H1 (cell line): ENCODE results near the gene CHMP4B. TPM values are rescaled to one million over a fixed set of nuclear protein-coding genes. Genes with fewer than 3 reads are reported as not detected.

ENCODE experiments used
- CTCF ChIA-PET: fragments of 300-600 bp; sonication (Branson Sonifier 250); formaldehyde crosslinking; loops from one replicate; lab custom pipeline; 2021; ENCODE audit not compliant: partially characterized antibody; lab: Charles Lee
- POLR2A ChIA-PET: fragments of 300-600 bp; sonication (Branson Sonifier 250); formaldehyde crosslinking; loops from one replicate; lab custom pipeline; 2021; ENCODE audit warnings: inconsistent platforms; ENCODE audit not compliant: partially characterized antibody; lab: Charles Lee
- DNase-seq, 2 experiments: peaks; one replicate each; pipeline versions ENCODE4 v3.0.0 to v3.0.0-alpha.2; 2010 to 2022; ENCODE audit warnings: low spot score in 2 of 2, low read depth in 1 of 2, mixed read lengths in 1 of 2
- FAIRE-seq: peaks from 2 replicates; lab custom pipeline; 2011; peaks lifted over from hg19 to GRCh38; lab: Jason Lieb, UNC
- H2AFZ ChIP-seq: 2 replicates; pipeline ENCODE4 v1.8.1; 2012; ENCODE audit warnings: low read length, inconsistent platforms
- H2AK5ac ChIP-seq: 2 replicates; pipeline ENCODE4 v1.6.1; 2013; ENCODE audit warnings: low read depth, low read length
- H2BK120ac ChIP-seq: replicated peaks from 2 replicates; pipeline ENCODE3; 2013; ENCODE audit warnings: low read depth, low read length, inconsistent platforms
- H2BK12ac ChIP-seq: 2 replicates; pipeline ENCODE4 v1.6.1; 2013; ENCODE audit warnings: low read depth, low read length
- H2BK15ac ChIP-seq: 2 replicates; pipeline ENCODE4 v1.6.1; 2013; ENCODE audit warnings: low read length
- H2BK20ac ChIP-seq: 2 replicates; pipeline ENCODE4 v1.6.1; 2013; ENCODE audit warnings: low read length
- H2BK5ac ChIP-seq: 2 replicates; pipeline ENCODE4 v1.6.1; 2013; ENCODE audit warnings: low read depth, low read length
- H3K14ac ChIP-seq: 2 replicates; pipeline ENCODE4 v1.6.1; 2013; ENCODE audit warnings: inconsistent platforms; ENCODE audit not compliant: insufficient read length
- H3K18ac ChIP-seq: 2 replicates; pipeline ENCODE4 v1.6.1; 2013; ENCODE audit warnings: low read length; ENCODE audit errors: extremely low read depth
- H3K23ac ChIP-seq: 2 replicates; pipeline ENCODE4 v1.6.1; 2013; ENCODE audit warnings: inconsistent platforms; ENCODE audit not compliant: insufficient read length
- H3K23me2 ChIP-seq: 2 replicates; pipeline ENCODE4 v1.6.1; 2013; ENCODE audit warnings: low read depth, low read length
- H3K27ac ChIP-seq: 2 replicates; pipeline ENCODE4 v1.6.1; 2011; ENCODE audit warnings: low read depth, low read length, inconsistent platforms
- H3K27me3 ChIP-seq, 4 experiments: replicated peaks in 1 of 4; 1 replicate in 1 of 4; 2 replicates in 3 of 4; pipeline versions ENCODE4 v1.6.1 to v1.8.1; 2011 to 2013; ENCODE audit warnings: low read length in 3 of 4, mild to moderate bottlenecking in 3 of 4, inconsistent platforms in 2 of 4, mixed read lengths in 2 of 4, moderate library complexity in 1 of 4; ENCODE audit not compliant: control insufficient read depth in 3 of 4, insufficient read depth in 3 of 4; ENCODE audit errors: extremely low read depth in 1 of 4
- H3K36me3 ChIP-seq, 4 experiments: 2 replicates each; pipeline versions ENCODE4 v1.6.1 to v1.8.1; 2011 to 2013; ENCODE audit warnings: mild to moderate bottlenecking in 4 of 4, low read length in 3 of 4, moderate library complexity in 2 of 4, control low read depth in 1 of 4, inconsistent platforms in 1 of 4; ENCODE audit not compliant: insufficient read depth in 4 of 4, control insufficient read depth in 2 of 4
- H3K4ac ChIP-seq: replicated peaks from 2 replicates; pipeline ENCODE3; 2013; ENCODE audit warnings: low read length, low read depth, mixed read lengths, inconsistent platforms; ENCODE audit not compliant: insufficient read length
- H3K4me1 ChIP-seq, 4 experiments: replicated peaks in 1 of 4; 1 replicate in 1 of 4; 2 replicates in 3 of 4; pipeline versions ENCODE4 v1.6.1 to v1.8.1; 2011 to 2013; ENCODE audit warnings: low read length in 3 of 4, inconsistent platforms in 2 of 4, mixed read lengths in 1 of 4; ENCODE audit not compliant: insufficient read depth in 4 of 4, control insufficient read depth in 3 of 4
- H3K4me2 ChIP-seq, 2 experiments: 2 replicates each; pipeline versions ENCODE4 v1.6.1 to v1.8.1; 2011 to 2013; ENCODE audit warnings: low read depth in 2 of 2, low read length in 2 of 2, control low read depth in 1 of 2, inconsistent platforms in 1 of 2, mild to moderate bottlenecking in 1 of 2; ENCODE audit not compliant: insufficient read depth in 1 of 2
- H3K4me3 ChIP-seq, 4 experiments: fragments of 200-600, 300-600 bp in 1 of 4; sonication (generic), shearing (Covaris generic), sonication (Bioruptor Twin) in 1 of 4; 2 replicates each; pipeline versions ENCODE4 v1.5.1 to v1.8.1; 2011 to 2016; ENCODE audit warnings: low read length in 4 of 4, low read depth in 3 of 4, control low read depth in 2 of 4, inconsistent platforms in 2 of 4, mild to moderate bottlenecking in 2 of 4, mixed read lengths in 1 of 4, moderate library complexity in 1 of 4; ENCODE audit not compliant: insufficient read depth in 2 of 4; ENCODE audit errors: extremely low read depth in 1 of 4
- H3K56ac ChIP-seq: replicated peaks from 2 replicates; pipeline ENCODE3; 2013; ENCODE audit warnings: low read depth, mild to moderate bottlenecking, mixed read lengths, low read length, inconsistent platforms; ENCODE audit not compliant: insufficient read length
- H3K79me1 ChIP-seq: 2 replicates; pipeline ENCODE4 v1.6.1; 2013; ENCODE audit warnings: low read depth, low read length, control low read depth
- H3K79me2 ChIP-seq, 2 experiments: 2 replicates each; pipeline versions ENCODE4 v1.6.1 to v1.8.1; 2012 to 2013; ENCODE audit warnings: low read length in 2 of 2, mild to moderate bottlenecking in 2 of 2, inconsistent platforms in 1 of 2; ENCODE audit not compliant: insufficient read depth in 2 of 2, control insufficient read depth in 1 of 2
- H3K9ac ChIP-seq, 4 experiments: replicated peaks in 1 of 4; 1 replicate in 1 of 4; 2 replicates in 3 of 4; pipeline versions ENCODE4 v1.6.1 to v1.8.1; 2011 to 2013; ENCODE audit warnings: low read depth in 3 of 4, low read length in 3 of 4, control low read depth in 2 of 4, mild to moderate bottlenecking in 2 of 4, moderate library complexity in 2 of 4, inconsistent platforms in 1 of 4; ENCODE audit errors: extremely low read depth in 1 of 4
- H3K9me3 ChIP-seq, 2 experiments: 2 replicates each; pipeline versions ENCODE4 v1.6.1 to v1.8.1; 2012 to 2013; ENCODE audit warnings: mild to moderate bottlenecking in 2 of 2, moderate library complexity in 2 of 2, control low read depth in 1 of 2, inconsistent platforms in 1 of 2, low read depth in 1 of 2, low read length in 1 of 2, mixed read lengths in 1 of 2; ENCODE audit not compliant: insufficient read depth in 2 of 2
- H4K20me1 ChIP-seq, 2 experiments: replicated peaks in 1 of 2; 2 replicates each; pipeline versions ENCODE3 to v1.8.1; 2011 to 2013; ENCODE audit warnings: inconsistent platforms in 2 of 2, low read length in 2 of 2, mild to moderate bottlenecking in 1 of 2; ENCODE audit not compliant: insufficient read depth in 2 of 2, control insufficient read depth in 1 of 2
- H4K5ac ChIP-seq: 2 replicates; pipeline ENCODE4 v1.6.1; 2013; ENCODE audit warnings: low read length, low read depth, mixed read lengths, inconsistent platforms; ENCODE audit not compliant: insufficient read length
- H4K8ac ChIP-seq: 2 replicates; pipeline ENCODE4 v1.8.0; 2013; ENCODE audit warnings: mild to moderate bottlenecking, moderate library complexity, low read length, inconsistent platforms; ENCODE audit not compliant: insufficient read depth; ENCODE audit errors: extremely low read depth
- H4K91ac ChIP-seq: replicated peaks from 2 replicates; pipeline ENCODE3; 2013; ENCODE audit warnings: low read length, mixed read lengths, inconsistent platforms; ENCODE audit not compliant: insufficient read length
- CTBP2 ChIP-seq: IDR thresholded peaks from 2 replicates; pipeline ENCODE4 v1.7.0; 2011; ENCODE audit warnings: borderline replicate concordance, mild to moderate bottlenecking, moderate library complexity, mixed read lengths, low read length; ENCODE audit not compliant: insufficient read depth, insufficient read length
- EGR1 ChIP-seq: IDR thresholded peaks from 2 replicates; pipeline ENCODE4 v1.6.1; 2011; ENCODE audit warnings: low read depth, low read length, borderline replicate concordance
- EP300 ChIP-seq, 2 experiments: IDR thresholded peaks; 1 replicate in 1 of 2; 2 replicates in 1 of 2; pipeline ENCODE4 v1.6.1; 2011 to 2012; ENCODE audit warnings: low read depth in 2 of 2, low read length in 2 of 2, mild to moderate bottlenecking in 2 of 2, borderline replicate concordance in 1 of 2, inconsistent platforms in 1 of 2, moderate library complexity in 1 of 2
- EZH2 ChIP-seq: fragments of 200-600 bp; sonication (generic); IDR thresholded peaks from 2 replicates; pipeline ENCODE4 v1.7.1; 2012; ENCODE audit warnings: low read depth, mild to moderate bottlenecking, moderate library complexity, low read length, inconsistent platforms; ENCODE audit not compliant: severe bottlenecking
- HDAC2 ChIP-seq, 2 experiments: fragments of 300-600 bp in 1 of 2; sonication (generic) in 1 of 2; IDR thresholded peaks; 2 replicates each; pipeline ENCODE4 v1.6.1; 2011 to 2012; ENCODE audit warnings: low read depth in 2 of 2, low read length in 2 of 2, mild to moderate bottlenecking in 2 of 2, moderate library complexity in 2 of 2, borderline replicate concordance in 1 of 2, inconsistent platforms in 1 of 2
- JUND ChIP-seq: IDR thresholded peaks from 2 replicates; pipeline ENCODE4 v1.6.1; 2011; ENCODE audit warnings: mild to moderate bottlenecking, improper control_type of control experiment, low read length
- KDM1A ChIP-seq: fragments of 200-600, 300-600 bp; sonication (generic); IDR thresholded peaks from 2 replicates; pipeline ENCODE4 v1.7.1; 2016; ENCODE audit warnings: mild to moderate bottlenecking, low read length, borderline replicate concordance
- MAFK ChIP-seq: IDR thresholded peaks from 2 replicates; pipeline ENCODE4 v1.6.1; 2012; ENCODE audit warnings: low read depth, mild to moderate bottlenecking, improper control_type of control experiment, low read length
- POLR2A ChIP-seq, 2 experiments: IDR thresholded peaks; 1 replicate in 1 of 2; 2 replicates in 1 of 2; pipeline ENCODE4 v1.6.1; 2011; ENCODE audit warnings: low read depth in 2 of 2, low read length in 2 of 2, mild to moderate bottlenecking in 2 of 2; ENCODE audit errors: control extremely low read depth in 1 of 2
- POLR2AphosphoS5 ChIP-seq: IDR thresholded peaks from 2 replicates; pipeline ENCODE4 v1.6.1; 2011; ENCODE audit warnings: low read depth, low read length
- RNF2 ChIP-seq: fragments of 200-900, 300-1000 bp; sonication (generic); IDR thresholded peaks from 2 replicates; pipeline ENCODE4 v1.7.1; 2016; ENCODE audit warnings: borderline replicate concordance, low read depth, mild to moderate bottlenecking, antibody characterized with exemption, low read length; ENCODE audit not compliant: poor library complexity, severe bottlenecking; ENCODE audit errors: missing control alignments
- SP1 ChIP-seq: IDR thresholded peaks from 2 replicates; pipeline ENCODE4 v1.6.1; 2011; ENCODE audit warnings: low read depth, low read length
- TAF1 ChIP-seq: IDR thresholded peaks from 2 replicates; pipeline ENCODE4 v1.6.1; 2011; ENCODE audit warnings: mild to moderate bottlenecking, low read depth, low read length
- WGBS, 2 experiments: shearing (Covaris generic) in 1 of 2; methylation state at CpG; one replicate each; pipeline versions ENCODE4 v1.1.6 to v1.1.7; 2013 to 2015; ENCODE audit warnings: low lambda C conversion rate in 2 of 2, mixed read lengths in 2 of 2, inconsistent platforms in 1 of 2, low coverage in 1 of 2, missing lambda C conversion rate in 1 of 2; ENCODE audit not compliant: insufficient replicate concordance in 2 of 2, insufficient coverage in 1 of 2, insufficient read length in 1 of 2; ENCODE audit errors: extremely low coverage in 1 of 2, missing lambda C conversion rate in 1 of 2; 5-methylcytosine and 5-hydroxymethylcytosine counted together
- polyA plus RNA-seq, 7 experiments: library from polyadenylated mRNA; depleted of rRNA in 3 of 7; stranded (reverse) in 5 of 7; unstranded in 2 of 7; fragments of >200 nt in 5 of 7; fragments of 200-250 nt in 2 of 7; gene quantifications; 1 replicate in 5 of 7; 2 replicates in 1 of 7; 4 replicates in 1 of 7; pipeline versions ENCODE4 v1.2.1 to v1.2.3, GENCODE V29; 2011 to 2013; ENCODE audit warnings: missing spikeins in 2 of 7, mixed read lengths in 2 of 7
- total RNA-seq: library from RNA; stranded (reverse); fragmentation: NEBNext Ultra II Directional; extraction: Animal tissue kit (Norgen Biotek cat#: 25700); gene quantifications from 2 replicates; pipeline ENCODE4 v1.2.1, GENCODE V29; 2021

CHMP4B gene
- total and polyA plus RNA-seq, 2 of the 8 experiments (the other 6 are each of a cell fraction or from before 2014, with no cell fraction given): 38.6 to 66.3 TPM

GRCh38 chr20:33787253-33787891, 23.8 kb upstream of the CHMP4B start:
- no peak overlapping the region for H2BK120ac ChIP-seq
- H3K79me1 ChIP-seq: no peaks in the 10 kb centered on the region
- no peaks in the 10 kb centered on the region for H3K9me3 ChIP-seq
- H3K27ac ChIP-seq: no peak overlapping the region
- no peak overlapping the region for H3K23ac ChIP-seq
- no peaks in the 10 kb centered on the region for H4K20me1 ChIP-seq
- H3K4me1 ChIP-seq: peaks cover 0 to 3% (median 1%) of the 10 kb centered on the region in 4 experiments; a peak in 3 of 7 replicates
- no peak overlapping the region for H4K5ac ChIP-seq
- no peak overlapping the region for H3K4me3 ChIP-seq
- no peak overlapping the region for H3K56ac ChIP-seq
- H2AFZ ChIP-seq: no peak overlapping the region
- POLR2A ChIA-PET: interaction anchor here (0.6 kb wide), 1 partner anchor 269 kb away, joined by 3 read pairs; no protein-coding TSS in a partner anchor
- H3K79me2 ChIP-seq: no peaks in the 10 kb centered on the region
- no peak for FAIRE-seq
- H2BK15ac ChIP-seq: no peak overlapping the region
- H3K9ac ChIP-seq: no peak overlapping the region
- CTCF ChIA-PET: interaction anchor here (1.2 kb wide), 1 partner anchor 41 kb away, joined by 3 read pairs; no protein-coding TSS in a partner anchor
- H4K8ac ChIP-seq: no peak overlapping the region
- no peaks in the 10 kb centered on the region for H3K23me2 ChIP-seq
- H2BK12ac ChIP-seq: no peak overlapping the region
- peaks cover 0 to 2% (median 0%) of the 10 kb centered on the region in 4 experiments; a peak in 1 of 8 replicates for H3K36me3 ChIP-seq
- no peak overlapping the region for H3K4me2 ChIP-seq
- no peak overlapping the region for H2AK5ac ChIP-seq
- DNase-seq: no peak
- WGBS, 2 experiments: 82% methylated on average over 9 of the region's 9 CpGs; no CpG with 5 or more reads in 1 of the 2 experiments
- H3K4ac ChIP-seq: no peak overlapping the region
- no peak overlapping the region for H4K91ac ChIP-seq
- no peaks in the 10 kb centered on the region for H3K27me3 ChIP-seq
- H2BK5ac ChIP-seq: no peak overlapping the region
- no peak overlapping the region for H3K14ac ChIP-seq
- no peak overlapping the region for H3K18ac ChIP-seq
- H2BK20ac ChIP-seq: no peak overlapping the region
- TF ChIP-seq MAFK (no peak), EZH2 (no peak), POLR2AphosphoS5 (no peak), EP300 (IDR thresholded peaks at IDR 0.05; ENCODE audit: borderline replicate concordance in 1 of 2, low read depth in 2 of 2, low read length in 2 of 2) (no peak), EGR1 (no peak), SP1 (no peak), JUND (no peak), TAF1 (no peak), HDAC2 (IDR thresholded peaks at IDR 0.05; ENCODE audit: borderline replicate concordance in 1 of 2, low read depth in 2 of 2, low read length in 2 of 2) (no peak), POLR2A (IDR thresholded peaks at IDR 0.05; ENCODE audit: control extremely low read depth in 1 of 2, low read depth in 2 of 2, low read length in 2 of 2) (no peak), RNF2 (no peak), KDM1A (no peak), CTBP2 (no peak)
